Measurements from ENCODE around the gene UBA7.

GRCh38 chr3:49799105-49799504, 14.6 kb downstream of the UBA7 start:
- TF ChIP-seq, protein P1, sequence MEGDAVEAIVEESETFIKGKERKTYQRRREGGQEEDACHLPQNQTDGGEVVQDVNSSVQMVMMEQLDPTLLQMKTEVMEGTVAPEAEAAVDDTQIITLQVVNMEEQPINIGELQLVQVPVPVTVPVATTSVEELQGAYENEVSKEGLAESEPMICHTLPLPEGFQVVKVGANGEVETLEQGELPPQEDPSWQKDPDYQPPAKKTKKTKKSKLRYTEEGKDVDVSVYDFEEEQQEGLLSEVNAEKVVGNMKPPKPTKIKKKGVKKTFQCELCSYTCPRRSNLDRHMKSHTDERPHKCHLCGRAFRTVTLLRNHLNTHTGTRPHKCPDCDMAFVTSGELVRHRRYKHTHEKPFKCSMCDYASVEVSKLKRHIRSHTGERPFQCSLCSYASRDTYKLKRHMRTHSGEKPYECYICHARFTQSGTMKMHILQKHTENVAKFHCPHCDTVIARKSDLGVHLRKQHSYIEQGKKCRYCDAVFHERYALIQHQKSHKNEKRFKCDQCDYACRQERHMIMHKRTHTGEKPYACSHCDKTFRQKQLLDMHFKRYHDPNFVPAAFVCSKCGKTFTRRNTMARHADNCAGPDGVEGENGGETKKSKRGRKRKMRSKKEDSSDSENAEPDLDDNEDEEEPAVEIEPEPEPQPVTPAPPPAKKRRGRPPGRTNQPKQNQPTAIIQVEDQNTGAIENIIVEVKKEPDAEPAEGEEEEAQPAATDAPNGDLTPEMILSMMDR (IDR thresholded peaks at IDR 0.05; ENCODE audit: insufficient read depth, low read length, poor library complexity, severe bottlenecking): no peak
- TF ChIP-seq EZH2phosphoT487 (conservative IDR thresholded peaks at IDR 0.05; ENCODE audit: low read length): no peak

All from SU-DHL-6 (cell line).